Measurements from ENCODE around the gene CHRNG. TPM values are rescaled to one million over a fixed set of nuclear protein-coding genes. Genes with fewer than 3 reads are reported as not detected.

CHRNG gene
- total and polyA plus RNA-seq, 2 experiments from 2014 or later: not detected

DNA sequence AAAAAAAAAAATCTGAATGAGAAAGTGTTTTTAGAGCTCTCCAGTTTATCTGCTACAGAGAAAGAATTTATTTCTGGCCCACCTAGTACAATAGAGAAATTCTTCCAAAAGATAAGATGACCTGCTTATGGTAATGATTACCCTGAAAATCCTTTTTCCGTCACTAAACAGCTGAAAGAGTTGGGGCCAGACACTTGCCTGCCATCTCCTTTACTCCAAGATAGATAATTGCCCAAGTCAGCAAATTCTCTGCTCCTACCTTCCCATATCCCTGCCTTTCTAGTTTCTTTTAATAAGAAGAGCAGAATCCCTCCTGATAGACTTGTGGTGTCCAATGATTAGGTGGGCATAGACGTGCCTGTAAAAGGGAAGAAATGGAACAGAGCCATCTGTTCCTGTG lies 39.1 kb downstream of the CHRNG start:
- Histone ChIP-seq H2AFZ (no peak overlapping the region), H3K79me2 (replicated peaks; ENCODE audit: insufficient read depth) (no peaks in the 10 kb centered on the region), H3K36me3 (ENCODE audit: insufficient read depth) (no peaks in the 10 kb centered on the region), H3K27ac (ENCODE audit: low read depth) (no peak overlapping the region), H4K20me1 (replicated peaks; ENCODE audit: insufficient read depth) (peaks cover 8% of the 10 kb centered on the region), H3K27me3 (ENCODE audit: insufficient read depth) (no peaks in the 10 kb centered on the region), H3K4me3 (no peak overlapping the region), H3K4me2 (no peak overlapping the region), H3K4me1 (ENCODE audit: insufficient read depth) (no peaks in the 10 kb centered on the region), H3K9me2 (ENCODE audit: insufficient read depth) (no peaks in the 10 kb centered on the region), H3F3A (replicated peaks; ENCODE audit: low read depth) (no peaks in the 10 kb centered on the region)
- Mint-ChIP-seq H3K4me3 (no peak overlapping the region), H3K36me3 (ENCODE audit: low read depth) (peaks cover 20% of the 10 kb centered on the region), H3K27me3 (ENCODE audit: insufficient read depth, low read depth, poor library complexity) (no peaks in the 10 kb centered on the region), H3K9me3 (no peaks in the 10 kb centered on the region), H3K4me1 (no peaks in the 10 kb centered on the region), H3K27ac (no peak overlapping the region)
- TF ChIP-seq NANOG (IDR thresholded peaks at IDR 0.05; ENCODE audit: borderline replicate concordance): no peak
- ATAC-seq (no peak), DNase-seq (ENCODE audit: low spot score) (no peak)

DNA sequence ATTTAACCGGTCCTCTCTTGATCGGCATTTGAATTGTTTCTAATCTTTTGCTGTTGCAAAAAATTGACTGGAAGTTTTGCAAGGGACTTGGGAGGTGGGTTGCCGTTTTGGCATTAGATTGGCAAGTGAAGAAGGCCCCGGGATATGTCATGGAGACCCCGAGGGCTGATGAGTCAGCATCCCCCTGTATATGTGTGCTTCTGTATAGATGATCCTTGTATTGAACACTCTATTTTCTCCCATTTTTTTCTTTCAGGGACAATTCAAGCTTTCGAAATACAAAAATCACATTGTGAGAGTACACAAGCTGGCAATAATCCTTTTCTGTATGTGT lies 41.1 kb downstream of the CHRNG start:
- Histone ChIP-seq H3K4me2 (no peak overlapping the region), H3K36me3 (ENCODE audit: insufficient read depth) (no peaks in the 10 kb centered on the region), H3K4me3 (no peak overlapping the region), H3K27ac (ENCODE audit: low read depth) (no peak overlapping the region), H3K27me3 (ENCODE audit: insufficient read depth) (no peaks in the 10 kb centered on the region), H2AFZ (no peak overlapping the region), H3K9me2 (ENCODE audit: insufficient read depth) (no peaks in the 10 kb centered on the region), H4K20me1 (replicated peaks; ENCODE audit: insufficient read depth) (peaks cover 8% of the 10 kb centered on the region), H3K4me1 (ENCODE audit: insufficient read depth) (no peaks in the 10 kb centered on the region), H3F3A (replicated peaks; ENCODE audit: low read depth) (no peaks in the 10 kb centered on the region), H3K79me2 (replicated peaks; ENCODE audit: insufficient read depth) (no peaks in the 10 kb centered on the region)
- Mint-ChIP-seq H3K27me3 (ENCODE audit: insufficient read depth, low read depth, poor library complexity) (no peaks in the 10 kb centered on the region), H3K27ac (no peak overlapping the region), H3K36me3 (ENCODE audit: low read depth) (peaks cover 16% of the 10 kb centered on the region), H3K9me3 (no peaks in the 10 kb centered on the region), H3K4me1 (no peaks in the 10 kb centered on the region), H3K4me3 (no peak overlapping the region)
- ATAC-seq (no peak), DNase-seq (ENCODE audit: low spot score) (no peak)
- TF ChIP-seq ZNF331 (CRISPR knock-in tag; IDR thresholded peaks at IDR 0.05; ENCODE audit: low read depth): no peak

DNA sequence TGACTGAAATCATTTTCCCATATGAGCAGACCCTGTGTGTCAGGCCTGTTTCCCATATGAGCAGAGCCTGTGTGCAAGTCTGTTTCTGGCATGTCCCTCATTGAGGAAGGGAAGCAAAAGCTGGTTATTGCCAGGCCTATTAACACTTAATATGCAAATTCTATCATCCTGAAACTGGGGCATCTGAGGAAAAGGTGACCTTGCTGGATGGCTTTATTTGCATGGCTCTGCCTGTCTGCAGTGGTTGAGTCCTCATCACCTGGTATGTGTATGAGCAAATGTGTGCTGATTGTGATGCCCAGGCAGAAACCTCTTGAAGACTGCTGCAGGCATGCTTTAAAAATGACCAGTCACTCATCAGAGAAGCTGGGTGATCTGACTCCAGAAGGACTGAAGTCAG lies 42.2 kb downstream of the CHRNG start:
- Mint-ChIP-seq H3K4me3 (no peak overlapping the region), H3K27ac (no peak overlapping the region), H3K36me3 (ENCODE audit: low read depth) (peaks cover 16% of the 10 kb centered on the region), H3K9me3 (no peaks in the 10 kb centered on the region), H3K4me1 (peaks cover 2% of the 10 kb centered on the region; the same call in 1 of the 3 replicates), H3K27me3 (ENCODE audit: insufficient read depth, low read depth, poor library complexity) (no peaks in the 10 kb centered on the region)
- no peaks in the 10 kb centered on the region for H3K4me1 ChIP-seq (ENCODE audit: insufficient read depth)
- peaks cover 8% of the 10 kb centered on the region for H4K20me1 ChIP-seq (replicated peaks; ENCODE audit: insufficient read depth)
- no peaks in the 10 kb centered on the region for H3K36me3 ChIP-seq (ENCODE audit: insufficient read depth)
- TF ChIP-seq JUNB (IDR thresholded peaks at IDR 0.05; ENCODE audit: unreplicated experiment) (no peak), STAT1 (IDR thresholded peaks at IDR 0.05; ENCODE audit: unreplicated experiment) (no peak), CREB1 (CRISPR knock-in tag; IDR thresholded peaks at IDR 0.05; ENCODE audit: low read depth) (no peak), ZNF331 (CRISPR knock-in tag; IDR thresholded peaks at IDR 0.05; ENCODE audit: low read depth) (no peak), NANOG (IDR thresholded peaks at IDR 0.05; ENCODE audit: borderline replicate concordance) (no peak), POLR2AphosphoS5 (IDR thresholded peaks at IDR 0.05; ENCODE audit: low read depth) (no peak), EZH2 (IDR thresholded peaks at IDR 0.05; ENCODE audit: low read depth, unreplicated experiment) (no peak), ZNF114 (CRISPR knock-in tag; IDR thresholded peaks at IDR 0.05) (no peak)
- TF ChIP-seq, protein P1, sequence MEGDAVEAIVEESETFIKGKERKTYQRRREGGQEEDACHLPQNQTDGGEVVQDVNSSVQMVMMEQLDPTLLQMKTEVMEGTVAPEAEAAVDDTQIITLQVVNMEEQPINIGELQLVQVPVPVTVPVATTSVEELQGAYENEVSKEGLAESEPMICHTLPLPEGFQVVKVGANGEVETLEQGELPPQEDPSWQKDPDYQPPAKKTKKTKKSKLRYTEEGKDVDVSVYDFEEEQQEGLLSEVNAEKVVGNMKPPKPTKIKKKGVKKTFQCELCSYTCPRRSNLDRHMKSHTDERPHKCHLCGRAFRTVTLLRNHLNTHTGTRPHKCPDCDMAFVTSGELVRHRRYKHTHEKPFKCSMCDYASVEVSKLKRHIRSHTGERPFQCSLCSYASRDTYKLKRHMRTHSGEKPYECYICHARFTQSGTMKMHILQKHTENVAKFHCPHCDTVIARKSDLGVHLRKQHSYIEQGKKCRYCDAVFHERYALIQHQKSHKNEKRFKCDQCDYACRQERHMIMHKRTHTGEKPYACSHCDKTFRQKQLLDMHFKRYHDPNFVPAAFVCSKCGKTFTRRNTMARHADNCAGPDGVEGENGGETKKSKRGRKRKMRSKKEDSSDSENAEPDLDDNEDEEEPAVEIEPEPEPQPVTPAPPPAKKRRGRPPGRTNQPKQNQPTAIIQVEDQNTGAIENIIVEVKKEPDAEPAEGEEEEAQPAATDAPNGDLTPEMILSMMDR (conservative IDR thresholded peaks at IDR 0.05; ENCODE audit: low read depth in 2 of 2): no peak
- TF ChIP-seq, protein P2, sequence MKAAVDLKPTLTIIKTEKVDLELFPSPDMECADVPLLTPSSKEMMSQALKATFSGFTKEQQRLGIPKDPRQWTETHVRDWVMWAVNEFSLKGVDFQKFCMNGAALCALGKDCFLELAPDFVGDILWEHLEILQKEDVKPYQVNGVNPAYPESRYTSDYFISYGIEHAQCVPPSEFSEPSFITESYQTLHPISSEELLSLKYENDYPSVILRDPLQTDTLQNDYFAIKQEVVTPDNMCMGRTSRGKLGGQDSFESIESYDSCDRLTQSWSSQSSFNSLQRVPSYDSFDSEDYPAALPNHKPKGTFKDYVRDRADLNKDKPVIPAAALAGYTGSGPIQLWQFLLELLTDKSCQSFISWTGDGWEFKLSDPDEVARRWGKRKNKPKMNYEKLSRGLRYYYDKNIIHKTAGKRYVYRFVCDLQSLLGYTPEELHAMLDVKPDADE (IDR thresholded peaks at IDR 0.05): no peak
- TF ChIP-seq, protein P3, sequence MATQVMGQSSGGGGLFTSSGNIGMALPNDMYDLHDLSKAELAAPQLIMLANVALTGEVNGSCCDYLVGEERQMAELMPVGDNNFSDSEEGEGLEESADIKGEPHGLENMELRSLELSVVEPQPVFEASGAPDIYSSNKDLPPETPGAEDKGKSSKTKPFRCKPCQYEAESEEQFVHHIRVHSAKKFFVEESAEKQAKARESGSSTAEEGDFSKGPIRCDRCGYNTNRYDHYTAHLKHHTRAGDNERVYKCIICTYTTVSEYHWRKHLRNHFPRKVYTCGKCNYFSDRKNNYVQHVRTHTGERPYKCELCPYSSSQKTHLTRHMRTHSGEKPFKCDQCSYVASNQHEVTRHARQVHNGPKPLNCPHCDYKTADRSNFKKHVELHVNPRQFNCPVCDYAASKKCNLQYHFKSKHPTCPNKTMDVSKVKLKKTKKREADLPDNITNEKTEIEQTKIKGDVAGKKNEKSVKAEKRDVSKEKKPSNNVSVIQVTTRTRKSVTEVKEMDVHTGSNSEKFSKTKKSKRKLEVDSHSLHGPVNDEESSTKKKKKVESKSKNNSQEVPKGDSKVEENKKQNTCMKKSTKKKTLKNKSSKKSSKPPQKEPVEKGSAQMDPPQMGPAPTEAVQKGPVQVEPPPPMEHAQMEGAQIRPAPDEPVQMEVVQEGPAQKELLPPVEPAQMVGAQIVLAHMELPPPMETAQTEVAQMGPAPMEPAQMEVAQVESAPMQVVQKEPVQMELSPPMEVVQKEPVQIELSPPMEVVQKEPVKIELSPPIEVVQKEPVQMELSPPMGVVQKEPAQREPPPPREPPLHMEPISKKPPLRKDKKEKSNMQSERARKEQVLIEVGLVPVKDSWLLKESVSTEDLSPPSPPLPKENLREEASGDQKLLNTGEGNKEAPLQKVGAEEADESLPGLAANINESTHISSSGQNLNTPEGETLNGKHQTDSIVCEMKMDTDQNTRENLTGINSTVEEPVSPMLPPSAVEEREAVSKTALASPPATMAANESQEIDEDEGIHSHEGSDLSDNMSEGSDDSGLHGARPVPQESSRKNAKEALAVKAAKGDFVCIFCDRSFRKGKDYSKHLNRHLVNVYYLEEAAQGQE (IDR thresholded peaks at IDR 0.05; ENCODE audit: unreplicated experiment): no peak
- no peak for ATAC-seq
- H3K27ac ChIP-seq (ENCODE audit: low read depth): no peak overlapping the region
- H3K4me2 ChIP-seq: no peak overlapping the region
- no peaks in the 10 kb centered on the region for H3K27me3 ChIP-seq (ENCODE audit: insufficient read depth)
- H3K9me2 ChIP-seq (ENCODE audit: insufficient read depth): no peaks in the 10 kb centered on the region
- DNase-seq (ENCODE audit: low spot score): no peak
- no peaks in the 10 kb centered on the region for H3K79me2 ChIP-seq (replicated peaks; ENCODE audit: insufficient read depth)
- no peaks in the 10 kb centered on the region for H3F3A ChIP-seq (replicated peaks; ENCODE audit: low read depth)
- no peak overlapping the region for H2AFZ ChIP-seq
- H3K4me3 ChIP-seq: no peak overlapping the region
